Activated CD4-positive, alpha-beta memory T cell treated with anti-CD3 and anti-CD28 coated beads for 36 hours (primary cell): ENCODE results near the gene POC1A. TPM values are rescaled to one million over a fixed set of nuclear protein-coding genes. Genes with fewer than 3 reads are reported as not detected.

Source experiments
- CTCF ChIA-PET: fragments of 350-600 bp; sonication (Branson Sonifier 250); formaldehyde crosslinking; loops from one replicate; lab custom pipeline; 2021; ENCODE audit warnings: antibody characterized with exemption, inconsistent platforms; lab: Charles Lee
- POLR2A ChIA-PET: fragments of 350-600 bp; sonication (Branson Sonifier 250); formaldehyde crosslinking; loops from one replicate; lab custom pipeline; 2021; ENCODE audit warnings: antibody characterized with exemption; lab: Charles Lee
- DNase-seq: peaks from one replicate; pipeline ENCODE4 v3.0.0-alpha.2; 2020
- H3K27ac Mint-ChIP-seq: one replicate; pipeline ENCODE4 v1.8.0; 2021; ENCODE audit warnings: mixed read lengths
- H3K27me3 Mint-ChIP-seq: one replicate; pipeline ENCODE4 v1.8.0; 2021; ENCODE audit warnings: mixed read lengths
- H3K36me3 Mint-ChIP-seq: one replicate; pipeline ENCODE4 v1.8.0; 2021; ENCODE audit warnings: mixed read lengths
- H3K4me1 Mint-ChIP-seq: one replicate; pipeline ENCODE4 v1.8.0; 2021; ENCODE audit warnings: low read depth, mixed read lengths
- H3K4me3 Mint-ChIP-seq: one replicate; pipeline ENCODE4 v1.8.0; 2021; ENCODE audit warnings: mild to moderate bottlenecking, mixed read lengths
- H3K9me3 Mint-ChIP-seq: one replicate; pipeline ENCODE4 v1.8.0; 2021; ENCODE audit warnings: mixed read lengths
- intact Hi-C: fragments of 100-400 bp; cut with micrococcal nuclease; formaldehyde crosslinking; loops from one replicate; pipeline ENCODE4 v1.15.1; 2023
- total RNA-seq, 2 experiments: library from RNA; stranded (reverse); gene quantifications; one replicate each; pipeline ENCODE4 v1.2.3, GENCODE V29; 2021

The POC1A gene
- total RNA-seq, 2 experiments from 2014 or later: 28.5 to 30.5 TPM

DNA sequence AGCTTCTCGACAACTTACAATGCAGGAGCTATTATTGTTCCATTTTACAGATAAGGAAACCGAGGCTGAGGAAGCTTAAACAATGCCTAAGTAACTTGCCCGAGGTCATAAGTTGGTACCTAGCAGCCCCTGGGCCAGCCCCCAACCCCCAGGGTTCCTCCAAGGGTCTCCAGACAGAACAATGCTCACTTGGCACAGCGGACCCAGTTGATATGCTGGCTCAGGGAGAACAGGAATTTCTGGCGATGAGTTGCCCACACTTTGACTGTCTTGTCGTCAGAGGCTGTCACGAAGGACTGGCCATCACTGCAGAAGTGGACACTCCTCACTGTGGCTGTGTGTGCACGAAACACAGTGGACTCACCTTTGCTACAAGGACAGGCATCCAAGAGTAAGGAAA, 5.2 kb downstream of the POC1A start:
- peaks cover 16% of the 10 kb centered on the region for H3K4me1 Mint-ChIP-seq
- POLR2A ChIA-PET: no interaction called here
- H3K27me3 Mint-ChIP-seq: no peaks in the 10 kb centered on the region
- H3K36me3 Mint-ChIP-seq: peaks cover 15% of the 10 kb centered on the region
- no peak overlapping the region for H3K27ac Mint-ChIP-seq
- no peak for DNase-seq
- CTCF ChIA-PET: interaction anchor here (1.0 to 3.6 kb wide), 5 partner anchors 12 to 165 kb away, joined by 3 to 28 read pairs (median 4); partner anchors contain the start of gene DUSP7
- no peaks in the 10 kb centered on the region for H3K9me3 Mint-ChIP-seq
- intact Hi-C loops: no loop called here
- H3K4me3 Mint-ChIP-seq: no peak overlapping the region

- no peak for DNase-seq
- CTCF ChIA-PET: interaction anchor here (0.8 to 3.6 kb wide), 8 partner anchors 13 to 192 kb away, joined by 3 to 28 read pairs (median 4); partner anchors contain the start of gene DUSP7
- Mint-ChIP-seq H3K36me3 (peaks cover 16% of the 10 kb centered on the region), H3K4me1 (peaks cover 9% of the 10 kb centered on the region), H3K9me3 (no peaks in the 10 kb centered on the region), H3K27me3 (no peaks in the 10 kb centered on the region), H3K27ac (no peak overlapping the region), H3K4me3 (no peak overlapping the region)
- intact Hi-C loops: no loop called here
- POLR2A ChIA-PET: no interaction called here
Measured at GRCh38 chr3:52147804-52148203, 6.4 kb downstream of the POC1A start.

DNA sequence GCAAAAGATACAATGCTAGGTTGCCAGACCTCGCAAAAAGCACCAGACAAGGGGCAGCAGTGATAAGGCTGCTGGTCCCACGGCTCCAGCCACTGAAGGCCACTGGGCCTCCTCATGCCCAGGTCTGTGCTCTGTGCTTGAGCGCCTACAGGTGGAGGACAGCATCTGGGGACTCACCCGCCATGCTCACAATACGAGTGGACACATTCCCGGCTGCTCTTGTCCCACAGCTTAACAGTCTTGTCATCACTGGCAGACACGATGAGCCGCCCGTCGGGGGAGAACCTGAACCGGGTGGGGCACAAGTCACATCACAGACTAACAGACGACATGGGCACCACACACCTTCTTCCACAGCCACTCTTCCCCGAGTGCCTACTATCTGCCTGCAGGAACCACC, 7.4 kb downstream of the POC1A start:
- Mint-ChIP-seq H3K4me3 (no peak overlapping the region), H3K27me3 (no peaks in the 10 kb centered on the region), H3K27ac (no peak overlapping the region), H3K9me3 (no peaks in the 10 kb centered on the region), H3K36me3 (peaks cover 16% of the 10 kb centered on the region), H3K4me1 (peaks cover 6% of the 10 kb centered on the region)
- POLR2A ChIA-PET: interaction anchor here (1.0 kb wide), 1 partner anchor 151 kb away, joined by 3 read pairs; the partner anchor contains the start of gene RPL29
- intact Hi-C loops: no loop called here
- CTCF ChIA-PET: interaction anchor here (0.7 to 3.6 kb wide), 3 partner anchors 144 to 193 kb away, joined by 4 to 28 read pairs (median 5); no protein-coding TSS in a partner anchor
- no peak for DNase-seq

- Mint-ChIP-seq H3K27me3 (no peaks in the 10 kb centered on the region), H3K9me3 (no peaks in the 10 kb centered on the region), H3K4me1 (peaks cover 6% of the 10 kb centered on the region), H3K27ac (no peak overlapping the region), H3K4me3 (no peak overlapping the region), H3K36me3 (peaks cover 16% of the 10 kb centered on the region)
- ChIA-PET CTCF (interaction anchor here (0.7 to 3.6 kb wide), 4 partner anchors 143 to 203 kb away, joined by 3 to 28 read pairs (median 4); no protein-coding TSS in a partner anchor), POLR2A (interaction anchor here (1.0 kb wide), 1 partner anchor 150 kb away, joined by 3 read pairs; the partner anchor contains the start of gene RPL29)
- intact Hi-C loops: no loop called here
- DNase-seq: no peak
Measured at GRCh38 chr3:52146189-52146588, 8.0 kb downstream of the POC1A start.

DNA sequence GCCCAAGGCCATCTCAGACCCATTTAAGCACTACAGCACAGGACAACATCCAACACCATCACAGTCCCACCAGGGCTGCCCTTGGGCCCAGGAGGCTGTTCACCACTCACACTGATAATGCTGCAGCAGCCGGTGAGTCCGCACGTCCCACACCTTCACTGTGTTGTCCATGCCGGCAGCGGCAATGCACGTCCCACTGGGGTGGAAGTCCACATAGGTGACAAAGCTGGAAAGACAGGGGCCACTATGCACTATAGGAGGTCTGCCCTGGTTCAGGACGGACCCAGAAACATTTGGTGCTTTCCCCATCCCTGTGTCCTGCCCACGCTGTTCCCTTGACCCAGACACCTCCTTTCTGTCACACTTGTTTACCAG, 8.5 kb downstream of the POC1A start:
- Mint-ChIP-seq H3K4me1 (peaks cover 6% of the 10 kb centered on the region), H3K4me3 (no peak overlapping the region), H3K36me3 (peaks cover 16% of the 10 kb centered on the region), H3K27ac (no peak overlapping the region), H3K27me3 (no peaks in the 10 kb centered on the region), H3K9me3 (no peaks in the 10 kb centered on the region)
- ChIA-PET POLR2A (no interaction called here), CTCF (interaction anchor here (0.7 to 3.6 kb wide), 3 partner anchors 7 to 203 kb away, joined by 3 to 28 read pairs (median 4); no protein-coding TSS in a partner anchor)
- intact Hi-C loops: loop anchor here (2.0 kb wide), 1 partner anchor 93 kb away; no protein-coding TSS in a partner anchor
- DNase-seq: no peak

- ChIA-PET CTCF (interaction anchor here (0.6 to 3.7 kb wide), 17 partner anchors 8 to 204 kb away, joined by 3 to 68 read pairs (median 4); partner anchors contain the start of genes POC1A and RRP9), POLR2A (interaction anchor here (1.3 kb wide), 1 partner anchor 130 kb away, joined by 3 read pairs; no protein-coding TSS in a partner anchor)
- H3K4me3 Mint-ChIP-seq: no peak overlapping the region
- intact Hi-C loops: loop anchor here (1.0 to 2.0 kb wide), 3 partner anchors 92 to 203 kb away; partner anchors contain the start of gene PARP3
- H3K27ac Mint-ChIP-seq: no peak overlapping the region
- H3K27me3 Mint-ChIP-seq: no peaks in the 10 kb centered on the region
- H3K9me3 Mint-ChIP-seq: no peaks in the 10 kb centered on the region
- peaks cover 16% of the 10 kb centered on the region for H3K36me3 Mint-ChIP-seq
- peaks cover 6% of the 10 kb centered on the region for H3K4me1 Mint-ChIP-seq
- no peak for DNase-seq
Measured at GRCh38 chr3:52144796-52145735, 9.2 kb downstream of the POC1A start.

GRCh38 chr3:52144034-52144795, 10.0 kb downstream of the POC1A start:
- intact Hi-C loops: loop anchor here (1.0 to 2.0 kb wide), 3 partner anchors 91 to 202 kb away; partner anchors contain the start of gene PARP3
- ChIA-PET CTCF (interaction anchor here (0.6 to 3.7 kb wide), 17 partner anchors 9 to 203 kb away, joined by 3 to 68 read pairs (median 4); partner anchors contain the start of genes DUSP7, POC1A and RRP9), POLR2A (interaction anchor here (1.3 kb wide), 1 partner anchor 129 kb away, joined by 3 read pairs; no protein-coding TSS in a partner anchor)
- Mint-ChIP-seq H3K27ac (no peak overlapping the region), H3K9me3 (no peaks in the 10 kb centered on the region), H3K27me3 (no peaks in the 10 kb centered on the region), H3K36me3 (peaks cover 12% of the 10 kb centered on the region), H3K4me1 (peaks cover 6% of the 10 kb centered on the region), H3K4me3 (no peak overlapping the region)
- peak; percentile 87 for DNase-seq

DNA sequence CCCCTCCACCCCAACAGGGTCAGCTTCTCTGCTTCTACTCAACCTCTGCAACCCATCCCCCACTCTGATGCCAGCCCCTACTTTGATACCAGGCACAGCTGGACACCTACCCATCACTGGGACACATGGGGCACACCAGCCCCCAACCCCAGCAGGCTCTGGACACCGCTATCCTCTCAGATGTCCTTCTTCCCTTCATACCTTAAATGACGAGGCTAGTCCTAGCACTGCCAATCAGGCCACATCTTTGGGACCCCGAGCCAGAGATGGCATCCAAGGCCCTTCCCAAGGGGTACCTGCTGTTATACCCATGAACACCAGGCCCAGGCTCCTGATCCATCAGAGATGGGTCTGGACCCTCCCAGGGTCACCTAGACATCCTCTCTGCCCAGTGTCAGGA, 10.6 kb downstream of the POC1A start:
- POLR2A ChIA-PET: no interaction called here
- H3K4me1 Mint-ChIP-seq: peaks cover 6% of the 10 kb centered on the region
- H3K4me3 Mint-ChIP-seq: no peak overlapping the region
- H3K9me3 Mint-ChIP-seq: no peaks in the 10 kb centered on the region
- H3K36me3 Mint-ChIP-seq: peaks cover 8% of the 10 kb centered on the region
- CTCF ChIA-PET: interaction anchor here (0.6 to 3.7 kb wide), 7 partner anchors 11 to 141 kb away, joined by 3 to 68 read pairs (median 4); partner anchors contain the start of genes DUSP7 and POC1A
- DNase-seq: no peak
- no peaks in the 10 kb centered on the region for H3K27me3 Mint-ChIP-seq
- intact Hi-C loops: loop anchor here (1.0 to 2.0 kb wide), 3 partner anchors 91 to 201 kb away; partner anchors contain the start of gene PARP3
- no peak overlapping the region for H3K27ac Mint-ChIP-seq

DNA sequence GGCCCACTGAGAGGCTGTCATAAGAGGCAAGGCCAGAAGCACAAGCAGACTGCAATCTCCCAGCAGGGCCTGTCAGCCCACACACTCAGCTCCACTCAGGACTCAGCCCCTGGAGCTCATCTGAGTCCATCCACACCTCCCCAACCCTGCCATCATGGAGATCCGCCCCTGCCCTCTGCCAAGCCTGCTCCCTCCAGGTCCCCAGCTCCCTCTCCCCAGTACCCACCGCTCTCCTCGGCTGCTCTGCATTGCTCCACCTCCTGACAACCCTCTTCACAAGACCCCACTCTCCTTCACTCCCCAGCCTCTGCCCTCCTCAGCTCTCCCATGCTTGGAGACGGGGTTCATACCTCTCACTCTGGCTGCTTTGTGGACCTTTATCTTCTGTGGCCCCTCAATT, 11.1 kb downstream of the POC1A start:
- POLR2A ChIA-PET: no interaction called here
- Mint-ChIP-seq H3K4me1 (peaks cover 6% of the 10 kb centered on the region), H3K27me3 (no peaks in the 10 kb centered on the region), H3K36me3 (peaks cover 8% of the 10 kb centered on the region), H3K4me3 (no peak overlapping the region), H3K27ac (no peak overlapping the region), H3K9me3 (no peaks in the 10 kb centered on the region)
- CTCF ChIA-PET: interaction anchor here (0.7 to 3.7 kb wide), 6 partner anchors 11 to 141 kb away, joined by 3 to 68 read pairs (median 4); partner anchors contain the start of genes DUSP7 and POC1A
- intact Hi-C loops: no loop called here
- no peak for DNase-seq

DNA sequence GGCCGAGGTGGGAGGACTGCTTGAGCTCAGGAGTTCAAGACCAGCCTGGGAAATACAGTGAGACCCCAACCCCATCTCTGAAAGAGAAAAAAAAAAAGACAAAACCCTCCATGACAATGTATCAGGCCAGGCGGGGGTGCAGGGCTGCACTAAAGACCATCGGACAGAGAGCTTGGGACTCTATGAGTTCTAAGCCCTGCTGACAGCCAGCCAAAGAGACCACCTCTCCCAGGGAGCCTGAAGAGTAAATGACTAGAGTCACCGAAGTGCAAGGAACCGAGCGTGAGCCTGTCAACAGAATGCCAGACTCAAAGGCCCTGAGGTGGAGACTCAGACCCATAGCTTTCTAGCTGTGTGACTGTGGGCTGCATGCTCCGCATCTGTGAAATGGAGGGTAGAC, 12.5 kb downstream of the POC1A start:
- H3K36me3 Mint-ChIP-seq: peaks cover 5% of the 10 kb centered on the region
- no peaks in the 10 kb centered on the region for H3K9me3 Mint-ChIP-seq
- no peaks in the 10 kb centered on the region for H3K27me3 Mint-ChIP-seq
- peaks cover 6% of the 10 kb centered on the region for H3K4me1 Mint-ChIP-seq
- no peak overlapping the region for H3K4me3 Mint-ChIP-seq
- ChIA-PET CTCF (interaction anchor here (0.6 to 3.7 kb wide), 2 partner anchors 26 to 140 kb away, joined by 3 to 68 read pairs; no protein-coding TSS in a partner anchor), POLR2A (no interaction called here)
- DNase-seq: no peak
- intact Hi-C loops: no loop called here
- H3K27ac Mint-ChIP-seq: no peak overlapping the region

- CTCF ChIA-PET: no interaction called here
Measured at GRCh38 chr3:52140769-52141168, 13.5 kb downstream of the POC1A start.

More at GRCh38 chr3:52140769-52141168, 13.5 kb downstream of the POC1A start:
- Mint-ChIP-seq H3K4me3 (no peak overlapping the region), H3K9me3 (no peaks in the 10 kb centered on the region), H3K27me3 (no peaks in the 10 kb centered on the region), H3K27ac (no peak overlapping the region), H3K36me3 (peaks cover 5% of the 10 kb centered on the region), H3K4me1 (peaks cover 6% of the 10 kb centered on the region)
- intact Hi-C loops: no loop called here
- DNase-seq: no peak
- POLR2A ChIA-PET: no interaction called here
